Fibroblast of mammary gland (primary cell): ENCODE measurements around the gene PAQR9.
"Not testable (repeated sequence)": the region's sequence is repeated elsewhere in the genome, so short reads cannot be mapped to it uniquely, and the experiment has no call there.

Source experiments
- DNase-seq: peaks from one replicate; pipeline ENCODE4 v3.0.0-alpha.2; 2010; ENCODE audit warnings: low read depth
- H3K4me3 ChIP-seq: 2 replicates; pipeline ENCODE4 v1.5.1; 2011; ENCODE audit warnings: low read depth, mild to moderate bottlenecking, low read length, moderate library complexity; ENCODE audit not compliant: control insufficient read depth
- CTCF ChIP-seq: conservative IDR thresholded peaks from 2 replicates; pipeline ENCODE4 v1.5.1; 2011; ENCODE audit warnings: low read depth, low read length, inconsistent platforms; ENCODE audit not compliant: control insufficient read depth, insufficient read depth

PAQR9 gene

GRCh38 chr3:142993958-142994442, 30.5 kb upstream of the PAQR9 start:
- peak; percentile 82 for DNase-seq
- no peak overlapping the region for H3K4me3 ChIP-seq
- TF ChIP-seq CTCF = peak; percentile 66

- H3K4me3 ChIP-seq = no peak overlapping the region
- DNase-seq = no peak
- TF ChIP-seq CTCF = no peak
Observed at GRCh38 chr3:142992323-142992722, 28.8 kb upstream of the PAQR9 start.

GRCh38 chr3:142990721-142991120, 27.2 kb upstream of the PAQR9 start:
- DNase-seq = no peak
- no peak for TF ChIP-seq CTCF
- no peak overlapping the region for H3K4me3 ChIP-seq

GRCh38 chr3:142988826-142989225, 25.4 kb upstream of the PAQR9 start:
- DNase-seq, H3K4me3 ChIP-seq: not testable (repeated sequence)

GRCh38 chr3:142988221-142988620, 24.7 kb upstream of the PAQR9 start:
- DNase-seq, H3K4me3 ChIP-seq: not testable (repeated sequence)

- peak; percentile 38 for DNase-seq
Observed at GRCh38 chr3:142987707-142988106, 24.2 kb upstream of the PAQR9 start.

GRCh38 chr3:142987080-142987700, 23.7 kb upstream of the PAQR9 start:
- H3K4me3 ChIP-seq = no peak overlapping the region
- DNase-seq = peak; percentile 61
- TF ChIP-seq CTCF = peak; percentile 58

More at GRCh38 chr3:142987707-142988106, 24.2 kb upstream of the PAQR9 start:
- H3K4me3 ChIP-seq = no peak overlapping the region
- TF ChIP-seq CTCF = no peak

- no peak overlapping the region for H3K4me3 ChIP-seq
- TF ChIP-seq CTCF = no peak
Observed at GRCh38 chr3:142984255-142984654, 20.8 kb upstream of the PAQR9 start.

More at GRCh38 chr3:142984255-142984654, 20.8 kb upstream of the PAQR9 start:
- no peak for DNase-seq
